Stimulated activated CD8-positive, alpha-beta memory T cell treated with anti-CD3 and anti-CD28 coated beads, Interleukin-4, amount 100 ng/mL, for 1 hour (primary cell): ENCODE data around the gene MPZL3.
"Not testable (repeated sequence)": the region's sequence is repeated elsewhere in the genome, so short reads cannot be mapped to it uniquely, and the experiment has no call there.

Experiments used
- DNase-seq, 2 donors: peaks; one replicate each; pipeline ENCODE4 v3.0.0-alpha.2; 2020; ENCODE audit warnings: low read depth in 2 of 2, low spot score in 1 of 2

Gene MPZL3

DNA sequence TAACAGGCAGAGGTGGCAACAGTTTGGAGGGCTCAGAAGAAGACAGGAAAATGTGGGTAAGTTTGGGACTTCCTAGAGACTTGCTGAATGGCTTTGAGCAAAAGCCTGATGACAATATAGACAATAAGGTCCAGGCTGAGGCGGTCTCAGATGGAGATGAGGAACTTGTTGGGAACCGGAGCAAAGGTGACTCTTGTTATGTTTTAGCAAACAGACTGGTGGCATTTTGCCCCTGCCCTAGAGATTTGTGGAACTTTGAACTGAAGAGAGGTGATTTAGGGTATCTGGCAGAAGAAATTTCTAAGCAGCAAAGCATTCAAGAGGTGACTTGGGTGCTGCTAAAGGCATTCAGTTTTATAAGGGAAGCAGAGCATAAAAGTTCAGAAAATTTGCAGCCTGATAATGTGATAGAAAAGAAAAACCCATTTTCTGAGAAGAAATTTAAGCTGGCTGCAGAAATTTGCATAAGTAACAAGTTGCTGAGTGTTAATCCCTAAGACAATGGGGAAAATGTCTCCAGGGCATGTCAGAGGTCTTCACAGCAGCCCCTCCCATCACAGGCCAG, 61.1 kb downstream of the MPZL3 start:
- not testable (repeated sequence) for DNase-seq

GRCh38 chr11:118186346-118187107, 65.6 kb downstream of the MPZL3 start:
- no peak for DNase-seq

DNA sequence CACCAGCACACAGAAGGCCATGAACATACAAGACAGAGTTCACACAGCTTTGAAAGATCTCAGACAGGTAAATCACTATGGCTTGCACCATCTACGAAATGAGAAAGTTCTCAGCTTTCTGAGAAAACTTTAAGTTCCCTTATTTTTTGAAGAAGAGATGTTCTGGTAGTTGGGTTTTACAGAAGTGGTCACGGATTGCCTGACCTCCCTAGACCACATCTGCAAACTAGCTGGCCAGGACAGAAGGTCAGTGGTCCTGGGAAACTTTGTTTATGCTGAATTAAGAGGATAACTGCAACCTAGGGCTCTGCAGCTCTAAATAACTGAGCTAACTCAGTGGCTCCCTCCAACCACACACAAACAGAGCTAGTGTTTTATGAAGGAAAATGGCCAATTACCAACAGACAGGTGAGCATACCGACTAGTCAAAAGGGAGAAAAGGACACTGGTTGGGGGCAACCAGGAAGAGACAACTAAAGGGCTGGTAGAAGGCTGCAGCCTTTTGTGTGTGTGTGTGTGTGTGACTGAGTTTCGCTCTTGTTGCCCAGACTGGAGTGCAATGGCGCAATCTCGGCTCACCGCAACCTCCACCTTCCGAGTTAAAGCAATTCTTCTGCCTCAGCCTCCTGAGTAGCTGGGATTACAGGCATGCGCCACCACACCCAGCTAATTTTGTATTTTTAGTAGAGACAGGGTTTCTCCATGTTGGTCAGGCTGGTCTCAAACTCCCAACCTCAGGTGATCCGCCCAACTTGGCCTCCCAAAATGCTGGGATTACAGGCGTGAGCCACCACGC, 67.2 kb downstream of the MPZL3 start:
- no peak for DNase-seq

GRCh38 chr11:118183691-118184090, 68.5 kb downstream of the MPZL3 start:
- not testable (repeated sequence) for DNase-seq

GRCh38 chr11:118180300-118180703, 71.9 kb downstream of the MPZL3 start:
- no peak for DNase-seq

- DNase-seq: no peak
These were observed 75.4 kb downstream of the MPZL3 start for GRCh38 chr11:118176778-118177134.
